ENCODE measurements around the gene DOK3.
"Not testable (repeated sequence)": the region's sequence is repeated elsewhere in the genome, so short reads cannot be mapped to it uniquely, and the experiment has no call there.

DOK3 gene

DNA sequence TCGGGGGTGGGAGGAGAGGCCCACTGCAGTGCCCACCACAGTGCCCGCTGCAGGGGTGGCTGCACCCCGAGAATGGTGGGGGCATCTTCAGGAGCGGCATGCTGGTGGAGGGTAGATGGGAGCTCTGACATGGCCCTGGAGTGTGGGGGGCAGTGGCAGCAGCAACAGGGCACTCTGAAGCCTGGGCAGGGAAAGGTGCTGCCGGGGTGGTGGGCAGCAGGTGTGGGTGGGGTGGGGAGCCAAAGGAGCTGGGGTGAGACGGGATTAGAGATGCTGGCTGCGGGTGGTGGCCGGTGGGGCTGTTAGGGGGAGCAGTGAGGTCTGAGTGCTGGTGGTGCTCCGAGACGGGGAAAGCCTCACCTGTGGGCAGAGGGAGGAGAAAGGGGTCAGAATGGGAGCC is 26.8 kb upstream of the DOK3 start:
- no peak for DNase-seq (ENCODE audit: low spot score)
- in situ Hi-C loops (cut with MboI; ENCODE audit: low pct_unique_long_range_greater_than_20kb, low sequenced_read_pairs, unreplicated experiment): no loop called here
- TF ChIP-seq, protein P1, sequence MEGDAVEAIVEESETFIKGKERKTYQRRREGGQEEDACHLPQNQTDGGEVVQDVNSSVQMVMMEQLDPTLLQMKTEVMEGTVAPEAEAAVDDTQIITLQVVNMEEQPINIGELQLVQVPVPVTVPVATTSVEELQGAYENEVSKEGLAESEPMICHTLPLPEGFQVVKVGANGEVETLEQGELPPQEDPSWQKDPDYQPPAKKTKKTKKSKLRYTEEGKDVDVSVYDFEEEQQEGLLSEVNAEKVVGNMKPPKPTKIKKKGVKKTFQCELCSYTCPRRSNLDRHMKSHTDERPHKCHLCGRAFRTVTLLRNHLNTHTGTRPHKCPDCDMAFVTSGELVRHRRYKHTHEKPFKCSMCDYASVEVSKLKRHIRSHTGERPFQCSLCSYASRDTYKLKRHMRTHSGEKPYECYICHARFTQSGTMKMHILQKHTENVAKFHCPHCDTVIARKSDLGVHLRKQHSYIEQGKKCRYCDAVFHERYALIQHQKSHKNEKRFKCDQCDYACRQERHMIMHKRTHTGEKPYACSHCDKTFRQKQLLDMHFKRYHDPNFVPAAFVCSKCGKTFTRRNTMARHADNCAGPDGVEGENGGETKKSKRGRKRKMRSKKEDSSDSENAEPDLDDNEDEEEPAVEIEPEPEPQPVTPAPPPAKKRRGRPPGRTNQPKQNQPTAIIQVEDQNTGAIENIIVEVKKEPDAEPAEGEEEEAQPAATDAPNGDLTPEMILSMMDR (IDR thresholded peaks at IDR 0.05; ENCODE audit: extremely low read depth, insufficient read depth, missing control alignments): no peak

GRCh38 chr5:177535125-177535524 is 25.5 kb upstream of the DOK3 start:
- in situ Hi-C loops (cut with MboI; ENCODE audit: low pct_unique_long_range_greater_than_20kb, low sequenced_read_pairs, unreplicated experiment): no loop called here
- no peak for DNase-seq (ENCODE audit: low spot score)
- TF ChIP-seq, protein P1 (IDR thresholded peaks at IDR 0.05; ENCODE audit: extremely low read depth, insufficient read depth, missing control alignments): no peak

GRCh38 chr5:177534433-177534832 is 24.8 kb upstream of the DOK3 start:
- in situ Hi-C loops (cut with MboI; ENCODE audit: low pct_unique_long_range_greater_than_20kb, low sequenced_read_pairs, unreplicated experiment); DNase-seq (ENCODE audit: low spot score): not testable (repeated sequence)

DNA sequence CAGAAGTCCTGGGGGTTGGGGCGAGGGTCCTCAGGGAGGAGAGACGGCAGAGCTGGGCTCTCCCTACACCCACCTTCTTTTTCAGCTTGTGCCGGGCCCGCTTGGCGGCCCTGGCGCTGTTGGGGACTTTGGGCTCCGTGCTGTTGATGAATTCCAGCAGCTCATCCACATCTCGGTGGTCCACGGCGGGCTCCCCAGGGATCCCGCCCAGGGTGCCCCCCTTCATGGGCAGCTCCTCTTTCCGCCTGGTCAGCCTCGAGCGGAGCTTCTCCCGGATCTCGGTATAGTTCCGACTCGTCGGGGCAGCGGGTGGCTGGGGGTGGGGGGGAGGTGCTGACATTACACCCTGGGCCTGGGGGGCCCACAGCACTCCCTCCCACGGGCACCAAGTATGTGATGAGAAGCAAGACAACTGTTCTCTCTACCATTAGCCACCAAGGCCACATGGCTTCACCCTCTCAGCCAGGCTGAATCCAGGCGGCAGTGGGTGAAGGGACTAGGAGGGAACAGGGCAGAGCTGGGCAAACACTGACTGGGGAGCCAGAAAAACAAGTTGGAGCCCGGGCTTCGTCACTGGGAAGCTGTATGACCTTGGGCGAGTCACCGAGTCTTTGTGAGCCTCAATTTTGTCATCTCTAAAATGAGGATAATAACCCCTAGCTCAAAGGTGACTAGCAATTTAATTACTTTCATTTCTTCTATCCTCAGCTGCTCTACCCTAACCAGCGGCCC is 21.7 kb upstream of the DOK3 start:
- TF ChIP-seq, protein P1 (IDR thresholded peaks at IDR 0.05; ENCODE audit: extremely low read depth, insufficient read depth, missing control alignments): no peak
- DNase-seq (ENCODE audit: low spot score): no peak
- in situ Hi-C loops (cut with MboI; ENCODE audit: low pct_unique_long_range_greater_than_20kb, low sequenced_read_pairs, unreplicated experiment): no loop called here

GRCh38 chr5:177530638-177531037 is 21.0 kb upstream of the DOK3 start:
- DNase-seq (ENCODE audit: low spot score): no peak
- TF ChIP-seq, protein P1 (IDR thresholded peaks at IDR 0.05; ENCODE audit: extremely low read depth, insufficient read depth, missing control alignments): no peak
- in situ Hi-C loops (cut with MboI; ENCODE audit: low pct_unique_long_range_greater_than_20kb, low sequenced_read_pairs, unreplicated experiment): no loop called here

GRCh38 chr5:177529247-177530203 is 19.9 kb upstream of the DOK3 start:
- no peak for DNase-seq (ENCODE audit: low spot score)
- TF ChIP-seq, protein P1 (IDR thresholded peaks at IDR 0.05; ENCODE audit: extremely low read depth, insufficient read depth, missing control alignments): no peak
- in situ Hi-C loops (cut with MboI; ENCODE audit: low pct_unique_long_range_greater_than_20kb, low sequenced_read_pairs, unreplicated experiment): no loop called here

GRCh38 chr5:177528631-177529030 is 19.0 kb upstream of the DOK3 start:
- TF ChIP-seq, protein P1 (IDR thresholded peaks at IDR 0.05; ENCODE audit: extremely low read depth, insufficient read depth, missing control alignments): no peak

More at GRCh38 chr5:177528631-177529030, 19.0 kb upstream of the DOK3 start:
- in situ Hi-C loops (cut with MboI; ENCODE audit: low pct_unique_long_range_greater_than_20kb, low sequenced_read_pairs, unreplicated experiment): no loop called here
- no peak for DNase-seq (ENCODE audit: low spot score)
